RKO (cell line): ENCODE data around the gene BABAM2.
"Not testable (repeated sequence)": the region's sequence is repeated elsewhere in the genome, so short reads cannot be mapped to it uniquely, and the experiment has no call there.

Experiments used
- DNase-seq: peaks from one replicate; pipeline ENCODE4 v3.0.0-alpha.2; 2016; ENCODE audit warnings: low spot score

The BABAM2 gene

GRCh38 chr2:27978761-27979160 lies 88.2 kb downstream of the BABAM2 start:
- DNase-seq, result not testable (repeated sequence)

DNA sequence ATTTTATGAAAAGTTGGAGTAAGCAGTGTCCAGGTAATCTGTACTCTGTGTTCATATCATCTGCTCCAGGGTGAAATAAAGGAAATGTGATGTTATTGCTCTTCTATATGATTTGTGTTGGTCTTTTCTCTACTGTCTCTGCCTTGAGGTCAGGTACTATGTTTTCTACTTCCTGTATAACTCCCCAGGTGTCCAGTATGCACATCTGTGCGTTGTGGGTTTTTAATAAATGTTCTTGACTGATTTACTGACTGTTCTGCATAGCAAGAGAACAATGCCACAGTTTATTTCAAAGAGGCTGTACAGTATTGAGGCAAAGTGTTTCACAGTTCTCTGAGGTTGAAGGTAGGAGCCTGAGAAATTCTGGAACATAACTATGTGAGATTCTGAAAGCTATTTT lies 89.7 kb downstream of the BABAM2 start:
- DNase-seq, result no peak

DNA sequence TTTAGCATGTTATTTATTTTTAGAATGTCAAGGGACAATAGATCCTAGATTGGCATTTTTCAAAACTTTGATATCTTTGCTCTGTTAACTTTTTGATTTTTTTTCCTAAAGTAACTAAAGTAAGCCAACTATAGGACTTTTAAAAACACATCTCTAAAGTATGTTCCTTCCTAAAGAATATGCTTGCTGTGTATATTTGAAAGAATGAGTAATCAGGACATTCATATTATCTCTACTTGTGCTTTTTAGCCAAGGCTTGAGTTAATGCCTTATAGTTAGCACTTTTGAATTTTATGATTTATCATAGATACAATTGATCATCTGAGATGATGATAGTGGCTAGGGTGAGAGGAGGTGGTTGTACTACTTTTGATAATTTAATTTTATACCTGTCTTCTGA lies 93.6 kb downstream of the BABAM2 start:
- no peak for DNase-seq

- no peak for DNase-seq
Measured at GRCh38 chr2:27988306-27988705, 97.8 kb downstream of the BABAM2 start.

- no peak for DNase-seq
Measured at GRCh38 chr2:27988718-27989117, 98.2 kb downstream of the BABAM2 start.

DNA sequence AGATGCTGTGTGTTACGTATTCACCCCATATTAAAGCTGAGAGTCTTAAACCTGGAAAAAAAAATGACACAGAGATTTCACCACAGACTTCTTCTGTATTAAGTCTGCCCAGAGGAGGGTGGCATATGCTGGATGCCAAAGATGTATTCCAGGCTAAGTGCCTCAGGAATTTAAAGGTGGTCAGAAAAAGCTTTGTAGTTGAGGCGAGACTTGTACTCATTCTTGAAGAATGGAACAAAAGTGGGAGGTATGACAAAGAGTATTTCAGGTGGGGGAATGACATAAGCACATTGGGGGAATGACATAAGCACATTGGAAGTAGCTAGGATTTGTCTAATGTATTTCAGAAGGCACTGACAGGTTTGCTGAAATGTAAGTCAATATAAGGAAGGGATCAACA lies 98.6 kb downstream of the BABAM2 start:
- no peak for DNase-seq

- no peak for DNase-seq
Measured at GRCh38 chr2:27990030-27990590, 99.6 kb downstream of the BABAM2 start.

- DNase-seq, result no peak
Measured at GRCh38 chr2:27991146-27991545, 100.6 kb downstream of the BABAM2 start.

DNA sequence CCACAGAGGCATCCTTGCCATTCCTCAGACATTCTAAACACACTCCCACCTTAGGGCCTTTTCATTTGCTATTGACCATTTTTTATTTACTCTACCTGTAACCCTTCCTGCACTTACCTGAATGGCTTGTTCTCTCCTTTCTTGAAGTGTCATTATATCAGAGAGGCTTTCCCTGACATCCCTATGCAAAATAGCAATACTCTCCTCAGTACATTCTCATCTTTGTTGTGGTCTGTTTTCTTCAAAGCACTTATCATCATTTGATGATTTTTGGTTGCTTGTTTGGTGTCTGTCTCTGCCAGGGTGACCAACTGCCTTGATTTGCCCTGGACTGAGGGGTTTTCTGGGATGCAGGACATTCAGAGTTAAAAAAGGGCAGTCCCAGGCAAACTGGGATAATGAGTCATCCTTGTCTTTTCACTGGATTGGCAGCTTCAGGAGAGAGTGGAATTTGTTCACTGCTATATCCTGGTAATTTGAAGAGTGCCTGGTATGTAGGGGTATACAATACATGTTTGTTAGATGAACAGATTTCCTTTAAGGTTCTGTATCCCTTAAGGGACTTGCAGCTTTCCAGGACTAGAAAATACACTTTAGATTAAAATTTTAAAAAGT lies 102.4 kb downstream of the BABAM2 start:
- peak; percentile 39 for DNase-seq

DNA sequence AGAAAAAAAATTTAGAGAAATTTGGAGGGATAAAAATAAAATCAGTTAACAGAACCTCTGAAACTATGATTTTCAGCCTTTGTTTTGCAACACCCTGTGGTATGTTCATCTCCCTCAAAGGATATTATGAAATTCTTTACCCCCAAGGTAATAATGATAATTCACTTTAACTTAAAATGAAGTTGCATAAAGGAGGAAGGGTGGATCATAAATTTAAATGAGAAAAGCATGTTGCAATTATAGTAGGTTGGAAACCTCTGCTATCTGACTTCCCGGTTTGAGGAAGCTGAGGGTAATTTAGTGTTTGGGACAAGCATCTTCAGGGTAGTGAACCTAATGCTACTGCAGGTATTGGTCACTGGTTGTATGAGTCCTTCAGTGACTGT lies 102.9 kb downstream of the BABAM2 start:
- DNase-seq, result no peak

GRCh38 chr2:27993950-27994728 lies 103.6 kb downstream of the BABAM2 start:
- no peak for DNase-seq

GRCh38 chr2:27996156-27996922 lies 105.8 kb downstream of the BABAM2 start:
- DNase-seq, result no peak

DNA sequence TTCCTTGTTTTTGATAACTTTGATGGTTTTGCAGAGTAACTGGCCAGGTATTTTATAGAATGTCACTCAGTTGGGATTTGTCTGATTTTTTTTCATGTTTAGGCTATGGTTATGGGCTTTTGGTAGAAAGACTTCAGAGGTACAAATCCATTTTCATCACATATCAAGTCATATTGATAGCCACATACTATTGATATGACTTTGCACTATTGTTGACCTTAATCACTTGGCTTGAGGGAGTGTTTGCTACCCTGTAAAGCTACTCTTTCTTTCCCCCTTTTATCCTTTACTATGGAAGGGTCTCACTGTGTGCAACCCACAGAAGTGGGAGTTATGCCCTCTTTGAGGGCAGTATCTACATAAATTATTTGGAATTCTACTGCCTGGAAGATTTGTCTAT lies 109.8 kb downstream of the BABAM2 start:
- DNase-seq, result no peak

GRCh38 chr2:28002181-28002580 lies 111.7 kb downstream of the BABAM2 start:
- DNase-seq, result no peak

- peak; percentile 17 for DNase-seq
Measured at GRCh38 chr2:28004086-28004485, 113.6 kb downstream of the BABAM2 start.

GRCh38 chr2:28009732-28010131 lies 119.2 kb downstream of the BABAM2 start:
- no peak for DNase-seq

- no peak for DNase-seq
Measured at GRCh38 chr2:28011322-28011737, 120.8 kb downstream of the BABAM2 start.

DNA sequence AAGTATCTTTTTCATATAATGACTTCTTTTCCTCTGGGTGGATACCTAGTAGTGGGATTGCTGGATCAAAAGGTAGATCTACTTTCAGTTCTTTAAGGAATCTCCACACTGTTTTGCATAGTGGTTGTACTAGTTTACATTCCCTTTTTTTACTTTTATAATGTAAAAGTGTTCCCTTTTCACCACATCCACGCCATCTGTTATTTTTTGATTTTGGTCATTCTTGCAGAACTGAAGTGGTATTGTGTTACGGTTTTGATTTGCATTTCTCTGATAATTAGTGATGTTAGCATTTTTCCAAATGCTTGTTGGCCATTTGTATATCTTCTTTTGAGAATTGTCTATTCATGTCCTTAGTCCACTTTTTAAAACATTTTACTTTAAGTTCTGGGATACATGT lies 127.9 kb downstream of the BABAM2 start:
- DNase-seq, result not testable (repeated sequence)

DNA sequence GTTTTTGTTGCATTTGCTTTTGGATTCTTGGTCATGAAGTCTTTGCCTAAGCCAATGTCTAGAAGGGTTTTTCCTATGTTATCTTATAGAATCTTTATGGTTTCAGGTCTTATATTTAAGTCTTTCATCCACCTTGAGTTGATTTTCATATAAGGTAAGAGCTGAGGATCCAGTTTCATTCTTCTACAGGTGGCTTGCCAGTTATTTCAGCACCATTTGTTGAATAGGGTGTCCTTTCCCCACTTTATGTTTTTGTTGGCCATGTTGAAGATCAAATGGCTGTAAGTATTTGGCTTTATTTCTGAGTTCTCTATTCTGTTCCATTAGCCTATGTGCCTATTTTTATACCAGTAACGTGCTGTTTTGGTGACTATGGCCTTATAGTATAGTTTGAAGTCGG lies 129.0 kb downstream of the BABAM2 start:
- not testable (repeated sequence) for DNase-seq

GRCh38 chr2:28021898-28022297 lies 131.4 kb downstream of the BABAM2 start:
- no peak for DNase-seq

DNA sequence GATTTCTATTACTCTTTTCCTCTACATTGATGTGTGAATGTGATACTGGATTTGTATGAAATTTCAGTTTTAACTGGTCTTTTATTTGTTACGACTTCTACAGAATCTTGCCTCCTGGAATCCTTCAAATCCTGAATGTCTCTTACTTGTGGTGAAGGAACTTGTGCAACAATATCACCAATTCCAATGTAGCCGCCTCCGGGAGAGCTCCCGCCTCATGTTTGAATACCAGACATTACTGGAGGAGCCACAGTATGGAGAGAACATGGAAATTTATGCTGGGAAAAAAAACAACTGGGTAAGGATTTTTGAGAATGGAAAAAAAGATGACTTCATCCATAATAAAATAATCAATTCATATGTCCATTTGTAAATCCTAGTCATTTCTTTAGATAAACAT lies 134.6 kb downstream of the BABAM2 start:
- no peak for DNase-seq

DNA sequence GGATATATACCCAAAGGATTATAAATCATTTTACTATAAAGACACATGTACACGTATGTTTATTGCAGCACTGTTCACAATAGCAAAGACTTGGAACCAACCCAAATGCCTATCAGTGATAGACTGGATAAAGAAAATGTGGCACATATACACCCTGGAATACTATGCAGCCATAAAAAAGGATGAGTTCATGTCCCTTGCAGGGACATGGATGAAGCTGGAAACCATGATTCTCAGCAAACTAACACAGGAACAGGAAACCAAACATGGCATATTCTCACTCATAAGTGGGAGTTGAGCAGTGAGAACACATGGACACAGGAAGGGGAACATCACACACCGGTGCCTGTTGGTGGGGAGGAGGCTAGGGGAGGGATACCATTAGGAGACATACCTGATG lies 135.7 kb downstream of the BABAM2 start:
- DNase-seq, result not testable (repeated sequence)

- DNase-seq, result no peak
Measured at GRCh38 chr2:28028025-28028424, 137.5 kb downstream of the BABAM2 start.
